Psoas muscle (tissue), 8 donors: ENCODE data around the gene FASTKD1. TPM values are rescaled to one million over a fixed set of nuclear protein-coding genes. Genes with fewer than 3 reads are reported as not detected.
A peak's percentile ranks its signal among the peaks of the same experiment; 100 is the strongest.
"Not testable (repeated sequence)": the region's sequence is repeated elsewhere in the genome, so short reads cannot be mapped to it uniquely, and the experiment has no call there.

Experiments
- ATAC-seq, 4 donors: fragments of 200-7000 bp; cut with Tn5 transposase; one replicate each; pipeline ENCODE4 v1.9.1; 2020; ENCODE audit warnings: moderate library complexity in 3 of 4, mild to moderate bottlenecking in 2 of 4
- DNase-seq, 2 donors: peaks; one replicate each; pipeline ENCODE4 v3.0.0-alpha.2; 2020
- H3K27ac ChIP-seq: fragments of 200-600 bp; one replicate; pipeline ENCODE4 v1.8.0; 2022
- H3K27me3 ChIP-seq, 3 donors: fragments of 200-600 bp in 1 of 3; one replicate each; pipeline versions ENCODE4 v1.6.1 to v1.8.0; 2013 to 2022; ENCODE audit warnings: low read length in 2 of 3, mild to moderate bottlenecking in 2 of 3, moderate library complexity in 1 of 3; ENCODE audit not compliant: insufficient read depth in 3 of 3
- H3K36me3 ChIP-seq, 2 donors: fragments of 200-600 bp in 1 of 2; one replicate each; pipeline versions ENCODE4 v1.6.1 to v1.8.0; 2013 to 2022; ENCODE audit warnings: low read depth in 1 of 2, mild to moderate bottlenecking in 1 of 2, moderate library complexity in 1 of 2; ENCODE audit not compliant: insufficient read depth in 1 of 2
- H3K4me1 ChIP-seq: fragments of 200-600 bp; one replicate; pipeline ENCODE4 v1.8.0; 2022
- H3K4me3 ChIP-seq: fragments of 200-600 bp; one replicate; pipeline ENCODE4 v1.8.0; 2022; ENCODE audit warnings: mild to moderate bottlenecking
- H3K9me3 ChIP-seq: fragments of 200-600 bp; one replicate; pipeline ENCODE4 v1.8.0; 2022
- CTCF ChIP-seq: fragments of 200-600 bp; IDR thresholded peaks from one replicate; pipeline ENCODE4 v1.8.0; 2022; ENCODE audit warnings: antibody characterized with exemption
- WGBS, 3 donors: extraction: QIAGEN DNeasy Blood & Tissue Kit; methylation state at CpG; one replicate each; pipeline versions ENCODE4 v1.1.6 to v1.1.7; 2013; 5-methylcytosine and 5-hydroxymethylcytosine counted together
- intact Hi-C, 2 donors: fragments of 100-400 bp; cut with DNase I; formaldehyde crosslinking; loops; one replicate each; pipeline versions ENCODE4 v1.11.0 to v1.14.2; 2022
- polyA plus RNA-seq, 3 donors: library from polyadenylated mRNA; stranded (reverse); fragments of 200-250 nt; gene quantifications; one replicate each; pipeline ENCODE4 v1.2.3, GENCODE V29; 2013
- total RNA-seq, 4 donors: library from RNA; stranded (reverse); fragmentation: NEBNext Ultra II Directional in 2 of 4; extraction: Animal tissue kit (Norgen Biotek cat#: 25700) in 2 of 4; gene quantifications; one replicate each; pipeline versions ENCODE4 v1.2.1 to v1.2.4, GENCODE V29; 2021 to 2023
- donor health status: healthy with polysubstance abuse.
- donor health status: DM: no; HTN: no; CAD: no; lungs with moderate emphysema.
- donor health status: Bipolar disorder and iron deficiency.
- donor health status: healthy.
- donor health status: DM: yes; HTN: yes; CAD: no.
- donor health status: DM: no; HTN: no; CAD: no.
- donor health status: DM: no; HTN: no; CAD: no.
- donor health status: DM: yes; HTN: yes; CAD: no.

The FASTKD1 gene
- total and polyA plus RNA-seq, 7 donors: 12.9 to 53.1 (median 28.5) TPM

GRCh38 chr2:169590804-169591203, 17.1 kb upstream of the FASTKD1 start:
- intact Hi-C loops: no loop called here
- no peaks in the 10 kb centered on the region for H3K36me3 ChIP-seq
- no peak overlapping the region for H3K4me3 ChIP-seq
- H3K4me1 ChIP-seq: peaks cover 31% of the 10 kb centered on the region
- no peaks in the 10 kb centered on the region for H3K27me3 ChIP-seq
- no peaks in the 10 kb centered on the region for H3K9me3 ChIP-seq
- no peak for TF ChIP-seq CTCF
- 82 to 84% (median 83%) methylated on average over 8 of the region's 8 CpGs for WGBS, 3 donors
- ATAC-seq (no peak), DNase-seq (no peak)
- no peak overlapping the region for H3K27ac ChIP-seq

- H3K27me3 ChIP-seq: no peaks in the 10 kb centered on the region
- H3K27ac ChIP-seq: peak overlapping the region; percentile 97
- TF ChIP-seq CTCF: no peak
- ATAC-seq: no peak
- peaks cover 30% of the 10 kb centered on the region for H3K4me1 ChIP-seq
- no peak for DNase-seq
- H3K9me3 ChIP-seq: no peaks in the 10 kb centered on the region
- WGBS, 3 donors: 12 to 14% (median 13%) methylated on average over 7 of the region's 7 CpGs
- H3K4me3 ChIP-seq: peak overlapping the region; percentile 94
- intact Hi-C loops: loop anchor here in 1 of 2 donors (10.0 kb wide), 1 partner anchor 109 kb away; the partner anchor contains the start of genes CFAP210 and PHOSPHO2
- peaks cover 0 to 3% of the 10 kb centered on the region in 2 donors for H3K36me3 ChIP-seq
Observed at GRCh38 chr2:169585673-169586072, 12.0 kb upstream of the FASTKD1 start.

GRCh38 chr2:169584005-169584877, 10.6 kb upstream of the FASTKD1 start, which contains the start of gene PPIG:
Gene PPIG, plus strand, starts transcription at chr2:169584351. Its CDS starts 19,691 bp downstream, at chr2:169604042.
- Histone ChIP-seq H3K4me3 (peak within 1 kb of the TSS; percentile 94), H3K9me3 (no peaks in the 10 kb centered on the region), H3K4me1 (peaks cover 30% of the 10 kb centered on the region), H3K36me3 (peaks cover 0 to 3% of the 10 kb centered on the region in 2 donors), H3K27ac (peak within 1 kb of the TSS; percentile 97), H3K27me3 (no peaks in the 10 kb centered on the region)
- intact Hi-C loops: loop anchor here in 1 of 2 donors (10.0 kb wide), 1 partner anchor 111 kb away; the partner anchor contains the start of genes CFAP210 and PHOSPHO2
- no peak for TF ChIP-seq CTCF
- ATAC-seq: peak; percentile 97 to 98 (median 98)
- peak; percentile 90 to 95 for DNase-seq
- 5 to 6% (median 5%) methylated on average over 49 of the region's 49 CpGs for WGBS, 3 donors

GRCh38 chr2:169583518-169583917, 9.9 kb upstream of the FASTKD1 start:
- peaks cover 0 to 3% of the 10 kb centered on the region in 2 donors for H3K36me3 ChIP-seq
- 93 to 97% (median 94%) methylated on average over 5 of the region's 5 CpGs for WGBS, 3 donors
- intact Hi-C loops: loop anchor here in 1 of 2 donors (10.0 kb wide), 1 partner anchor 111 kb away; the partner anchor contains the start of genes CFAP210 and PHOSPHO2
- H3K27ac ChIP-seq: peak overlapping the region; percentile 97
- DNase-seq (no peak), ATAC-seq (no peak)
- no peaks in the 10 kb centered on the region for H3K27me3 ChIP-seq
- no peaks in the 10 kb centered on the region for H3K9me3 ChIP-seq
- peaks cover 25% of the 10 kb centered on the region for H3K4me1 ChIP-seq
- peak overlapping the region; percentile 94 for H3K4me3 ChIP-seq
- TF ChIP-seq CTCF: no peak

- intact Hi-C loops: loop anchor here in 1 of 2 donors (10.0 kb wide), 1 partner anchor 112 kb away; the partner anchor contains the start of genes CFAP210 and PHOSPHO2
- not testable (repeated sequence) for H3K36me3 ChIP-seq, DNase-seq, H3K9me3 ChIP-seq, H3K27me3 ChIP-seq, H3K4me3 ChIP-seq, H3K27ac ChIP-seq, ATAC-seq
- 96 to 99% (median 98%) methylated on average over 10 of the region's 10 CpGs for WGBS, 3 donors
- H3K4me1 ChIP-seq: peaks cover 24% of the 10 kb centered on the region
Observed at GRCh38 chr2:169582552-169583266, 9.0 kb upstream of the FASTKD1 start.
